Coronary artery (tissue), 2 donors: ENCODE results near the gene SMC5.

ENCODE experiments used
- DNase-seq: peaks from one replicate; pipeline ENCODE4 v3.0.0-alpha.2; 2017; ENCODE audit warnings: low spot score
- H3K27ac ChIP-seq, 2 donors: fragments of 200-600 bp; sonication (generic); one replicate each; pipeline ENCODE4 v1.5.1; 2016 to 2019
- H3K4me3 ChIP-seq: fragments of 200-600 bp; sonication (generic); 2 replicates; pipeline ENCODE4 v1.5.1; 2016; ENCODE audit warnings: mild to moderate bottlenecking, moderate library complexity
- TF ChIP-seq, protein P1 (sequence below): fragments of 200-600 bp; sonication (generic); IDR thresholded peaks from one replicate; pipeline ENCODE4 v1.5.1; 2019; ENCODE audit warnings: antibody characterized with exemption

The SMC5 gene

DNA sequence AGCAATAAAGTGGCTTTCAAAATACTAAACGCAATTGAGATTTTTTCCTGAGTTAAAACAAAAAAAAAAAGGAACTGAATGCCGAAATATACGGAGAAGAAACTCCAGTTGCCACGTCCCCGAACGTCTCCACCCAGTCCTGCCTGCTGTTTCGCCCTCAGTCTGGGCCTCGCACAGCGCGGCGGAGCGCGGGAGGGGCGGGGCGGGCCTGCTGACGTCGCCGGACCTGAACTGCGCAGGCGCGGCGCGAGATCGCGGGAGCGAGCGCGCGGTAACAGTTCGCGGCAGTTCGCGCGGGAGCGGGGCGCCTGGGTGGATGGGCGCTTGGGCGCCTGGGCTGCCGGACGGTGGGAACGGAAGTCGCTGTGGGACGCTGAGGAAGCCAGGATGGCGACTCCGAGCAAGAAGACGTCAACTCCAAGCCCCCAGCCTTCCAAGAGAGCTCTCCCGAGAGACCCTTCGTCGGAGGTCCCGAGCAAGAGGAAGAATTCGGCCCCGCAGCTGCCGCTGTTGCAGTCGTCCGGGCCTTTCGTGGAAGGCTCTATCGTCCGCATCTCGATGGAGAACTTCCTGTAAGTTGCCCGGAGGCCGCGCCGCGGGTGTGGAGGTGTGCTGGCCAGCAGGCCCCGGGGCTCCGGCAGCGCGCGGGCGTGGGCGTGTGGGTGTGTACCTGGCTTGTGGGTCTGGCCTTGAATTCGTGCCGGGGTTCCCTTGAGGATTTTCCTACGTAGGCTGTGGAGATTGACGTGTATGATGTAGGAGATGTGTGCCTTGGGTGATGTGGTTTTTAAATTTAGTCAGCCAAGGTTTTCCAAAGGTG, at the start of gene SMC5:
TSS of gene SMC5 (plus strand) at position 287 of the 820 bp plus-strand sequence. CDS start at position 388, 101 bp downstream.
- TF ChIP-seq, protein P1, sequence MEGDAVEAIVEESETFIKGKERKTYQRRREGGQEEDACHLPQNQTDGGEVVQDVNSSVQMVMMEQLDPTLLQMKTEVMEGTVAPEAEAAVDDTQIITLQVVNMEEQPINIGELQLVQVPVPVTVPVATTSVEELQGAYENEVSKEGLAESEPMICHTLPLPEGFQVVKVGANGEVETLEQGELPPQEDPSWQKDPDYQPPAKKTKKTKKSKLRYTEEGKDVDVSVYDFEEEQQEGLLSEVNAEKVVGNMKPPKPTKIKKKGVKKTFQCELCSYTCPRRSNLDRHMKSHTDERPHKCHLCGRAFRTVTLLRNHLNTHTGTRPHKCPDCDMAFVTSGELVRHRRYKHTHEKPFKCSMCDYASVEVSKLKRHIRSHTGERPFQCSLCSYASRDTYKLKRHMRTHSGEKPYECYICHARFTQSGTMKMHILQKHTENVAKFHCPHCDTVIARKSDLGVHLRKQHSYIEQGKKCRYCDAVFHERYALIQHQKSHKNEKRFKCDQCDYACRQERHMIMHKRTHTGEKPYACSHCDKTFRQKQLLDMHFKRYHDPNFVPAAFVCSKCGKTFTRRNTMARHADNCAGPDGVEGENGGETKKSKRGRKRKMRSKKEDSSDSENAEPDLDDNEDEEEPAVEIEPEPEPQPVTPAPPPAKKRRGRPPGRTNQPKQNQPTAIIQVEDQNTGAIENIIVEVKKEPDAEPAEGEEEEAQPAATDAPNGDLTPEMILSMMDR = no peak
- H3K4me3 ChIP-seq = peak within 1 kb of the TSS; percentile 82
- peak within 1 kb of the TSS; percentile 93 to 95 for H3K27ac ChIP-seq
- peak; percentile 93 for DNase-seq

DNA sequence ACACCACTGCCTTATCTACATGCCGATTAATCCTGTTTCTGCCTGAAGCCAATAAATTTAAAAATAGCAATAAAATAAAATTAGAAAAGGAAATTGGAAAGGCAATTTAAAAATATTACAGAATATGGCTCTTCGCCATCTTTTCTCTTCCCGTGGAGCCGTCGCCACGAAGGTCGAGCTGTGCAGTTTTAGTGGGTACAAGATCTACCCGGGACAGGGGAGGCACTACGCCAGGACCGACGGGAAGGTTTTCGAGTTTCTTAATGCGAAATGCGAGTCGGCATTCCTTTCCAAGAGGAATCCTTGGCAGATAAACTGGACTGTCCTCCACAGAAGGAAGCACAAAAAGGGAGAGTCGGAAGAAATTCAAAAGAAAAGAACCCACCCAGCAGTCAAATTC, 41.7 kb upstream of the SMC5 start:
- Histone ChIP-seq H3K4me3 (no peak overlapping the region), H3K27ac (no peak overlapping the region)
- TF ChIP-seq, protein P1 = no peak
- no peak for DNase-seq

DNA sequence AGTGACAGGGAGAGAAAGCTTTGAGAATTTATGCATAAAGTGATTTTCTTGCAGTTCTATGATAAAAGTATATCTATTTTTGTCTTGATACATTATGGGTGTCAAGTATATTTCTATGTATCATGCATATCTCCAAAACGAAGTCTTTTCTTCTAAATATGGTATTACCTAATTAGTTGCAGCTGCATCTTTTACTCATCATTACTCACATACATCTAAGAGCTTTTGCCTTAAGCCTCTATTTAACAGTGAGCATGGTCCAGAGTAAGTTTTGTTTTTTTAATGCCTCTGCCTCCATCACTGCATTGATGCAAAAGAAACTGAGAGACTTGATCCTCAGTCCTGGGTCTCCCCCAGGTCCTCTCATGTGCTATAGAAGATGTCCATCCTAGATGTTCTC, 40.0 kb upstream of the SMC5 start:
- TF ChIP-seq, protein P1 = no peak
- Histone ChIP-seq H3K27ac (no peak overlapping the region), H3K4me3 (no peak overlapping the region)
- DNase-seq = no peak

DNA sequence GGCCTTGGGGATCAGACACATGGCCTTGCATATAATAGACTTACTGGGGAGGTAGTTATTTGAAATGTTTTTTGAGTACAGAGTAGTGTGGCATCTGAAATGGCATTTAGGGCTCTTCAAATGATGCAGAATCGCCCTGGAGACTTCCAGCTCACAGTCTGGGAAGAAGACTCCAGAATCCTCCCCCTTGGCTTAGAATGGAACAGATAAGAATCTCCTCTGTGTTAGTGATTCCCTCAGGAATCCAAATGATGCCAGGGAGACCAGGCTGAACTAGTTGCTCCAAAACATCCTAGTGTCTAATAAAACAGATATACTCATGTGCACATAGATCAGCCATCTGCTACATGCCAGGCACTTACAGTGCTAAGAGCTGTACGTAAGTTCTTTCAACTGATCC, 38.6 kb upstream of the SMC5 start:
- no peak overlapping the region for H3K27ac ChIP-seq
- H3K4me3 ChIP-seq = no peak overlapping the region
- TF ChIP-seq, protein P1 = no peak
- DNase-seq = no peak

DNA sequence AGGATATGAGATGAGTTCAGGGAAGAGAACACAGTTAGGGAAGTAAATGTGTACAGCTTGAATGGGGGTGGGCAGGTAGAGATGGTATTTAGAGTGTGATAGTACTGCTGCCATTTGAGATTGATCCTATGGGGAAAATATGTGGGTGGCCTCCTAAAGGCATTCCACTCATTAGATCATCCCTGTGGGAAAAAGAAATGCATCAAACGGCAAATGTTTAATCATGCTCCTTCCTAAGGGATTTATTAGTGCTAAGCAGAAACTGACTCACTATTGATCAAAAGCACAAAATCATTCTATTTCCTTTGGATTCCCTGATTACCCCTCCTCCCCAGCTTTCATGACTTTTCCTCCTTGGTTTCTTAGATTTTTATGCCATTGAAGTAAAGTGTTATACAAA, 36.4 kb upstream of the SMC5 start:
- no peak for DNase-seq
- Histone ChIP-seq H3K4me3 (no peak overlapping the region), H3K27ac (no peak overlapping the region)
- TF ChIP-seq, protein P1 = no peak

DNA sequence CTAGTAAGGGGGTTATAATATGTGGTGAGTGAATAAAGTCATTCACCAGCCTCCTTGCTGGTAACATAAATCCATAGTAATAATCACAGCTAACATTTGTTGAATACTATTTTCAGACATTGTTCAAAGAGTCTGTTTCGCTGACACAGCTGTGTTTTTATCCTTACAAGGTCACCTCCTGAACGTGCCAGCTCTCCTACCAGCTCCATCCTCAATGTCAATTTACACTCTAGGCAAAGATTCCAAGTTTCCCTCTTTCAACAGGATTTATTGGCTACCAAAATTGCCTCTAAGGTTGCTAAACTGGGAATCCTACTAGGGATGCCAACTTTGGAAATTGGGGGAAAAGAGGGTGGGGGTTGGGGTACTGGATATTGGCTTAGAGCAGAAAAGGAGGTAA, 30.7 kb upstream of the SMC5 start:
- H3K27ac ChIP-seq = no peak overlapping the region
- no peak overlapping the region for H3K4me3 ChIP-seq
- DNase-seq = no peak
- TF ChIP-seq, protein P1 = no peak

DNA sequence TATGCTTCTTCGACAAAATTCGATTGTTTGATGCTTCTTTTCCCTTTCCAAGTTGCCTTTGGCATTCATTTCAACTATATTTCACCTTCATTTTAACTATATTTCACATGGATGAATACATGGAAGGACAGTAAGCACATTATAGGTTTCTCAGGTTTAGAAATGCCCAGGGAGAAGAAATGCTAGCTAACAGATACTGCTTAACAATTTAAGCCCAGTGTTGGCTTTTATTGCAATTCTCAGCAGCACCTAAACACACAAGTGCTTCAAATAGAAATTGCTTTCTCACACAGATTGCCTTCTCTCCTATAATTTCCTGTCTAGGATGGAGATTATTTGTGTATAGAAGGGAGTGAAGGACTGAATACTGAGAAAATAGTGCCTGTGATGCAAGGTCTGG, 30.2 kb upstream of the SMC5 start:
- TF ChIP-seq, protein P1 = no peak
- H3K4me3 ChIP-seq = no peak overlapping the region
- peak overlapping the region in 1 of 2 donors; percentile 23 for H3K27ac ChIP-seq
- no peak for DNase-seq
